Keratinocyte (primary cell): ENCODE data around the gene NGFR. TPM values are rescaled to one million over a fixed set of nuclear protein-coding genes. Genes with fewer than 3 reads are reported as not detected.

Source experiments
- DNase-seq: peaks from one replicate; pipeline ENCODE4 v3.0.0-alpha.2; 2011; ENCODE audit warnings: low read depth, missing footprints, low spot score
- FAIRE-seq: peaks from 2 replicates; lab custom pipeline; 2011; peaks lifted over from hg19 to GRCh38; lab: Jason Lieb, UNC
- H2AFZ ChIP-seq: 2 replicates; pipeline ENCODE4 v1.6.0; 2012; ENCODE audit warnings: low read length, control low read depth, inconsistent platforms; ENCODE audit not compliant: control insufficient read depth
- H3K27ac ChIP-seq: 2 replicates; pipeline ENCODE4 v1.5.1; 2011; ENCODE audit warnings: low read length; ENCODE audit not compliant: control insufficient read depth, insufficient read depth
- H3K27me3 ChIP-seq: 3 replicates; pipeline ENCODE4 v1.6.0; 2011; ENCODE audit warnings: low read length; ENCODE audit not compliant: control insufficient read depth, insufficient read depth; ENCODE audit errors: extremely low read depth
- H3K36me3 ChIP-seq, 2 experiments: 2 replicates in 1 of 2; 3 replicates in 1 of 2; pipeline ENCODE4 v1.5.1; 2011; ENCODE audit warnings: low read length in 2 of 2, mild to moderate bottlenecking in 1 of 2; ENCODE audit not compliant: control insufficient read depth in 2 of 2, insufficient read depth in 2 of 2; ENCODE audit errors: extremely low read depth in 1 of 2
- H3K4me1 ChIP-seq: 3 replicates; pipeline ENCODE4 v1.5.1; 2011; ENCODE audit warnings: low read length; ENCODE audit not compliant: control insufficient read depth, insufficient read depth; ENCODE audit errors: extremely low read depth
- H3K4me2 ChIP-seq: 3 replicates; pipeline ENCODE4 v1.6.0; 2011; ENCODE audit warnings: low read depth, low read length; ENCODE audit not compliant: control insufficient read depth, insufficient read depth; ENCODE audit errors: extremely low read depth
- H3K4me3 ChIP-seq, 3 experiments: fragments of 200-600 bp in 1 of 3; sonication (generic) in 1 of 3; 2 replicates in 2 of 3; 3 replicates in 1 of 3; pipeline ENCODE4 v1.5.1; 2011 to 2016; ENCODE audit warnings: low read length in 3 of 3, mild to moderate bottlenecking in 3 of 3, control low read depth in 2 of 3, inconsistent platforms in 1 of 3, low read depth in 1 of 3, mixed read lengths in 1 of 3, mixed run types in 1 of 3, moderate library complexity in 1 of 3; ENCODE audit not compliant: control insufficient read depth in 2 of 3, insufficient read depth in 2 of 3; ENCODE audit errors: extremely low read depth in 1 of 3
- H3K79me2 ChIP-seq: 2 replicates; pipeline ENCODE4 v1.6.0; 2012; ENCODE audit warnings: low read length; ENCODE audit not compliant: control insufficient read depth, insufficient read depth
- H3K9ac ChIP-seq: 3 replicates; pipeline ENCODE4 v1.6.0; 2011; ENCODE audit warnings: low read length; ENCODE audit not compliant: control insufficient read depth, insufficient read depth; ENCODE audit errors: extremely low read depth
- H3K9me1 ChIP-seq: 3 replicates; pipeline ENCODE4 v1.6.0; 2011; ENCODE audit warnings: low read length; ENCODE audit not compliant: control insufficient read depth, insufficient read depth; ENCODE audit errors: extremely low read depth
- H3K9me3 ChIP-seq: 2 replicates; pipeline ENCODE4 v1.5.1; 2012; ENCODE audit warnings: low read depth, low read length; ENCODE audit not compliant: control insufficient read depth
- H4K20me1 ChIP-seq: 3 replicates; pipeline ENCODE4 v1.6.0; 2011; ENCODE audit warnings: low read length; ENCODE audit not compliant: control insufficient read depth, insufficient read depth; ENCODE audit errors: extremely low read depth
- CTCF ChIP-seq, 3 experiments: IDR thresholded peaks in 1 of 3; conservative IDR thresholded peaks in 1 of 3; optimal IDR thresholded peaks in 1 of 3; 2 replicates in 2 of 3; 3 replicates in 1 of 3; pipeline versions ENCODE3 to v1.5.1; 2011; ENCODE audit warnings: low read length in 3 of 3, mild to moderate bottlenecking in 3 of 3, moderate library complexity in 2 of 3, control low read depth in 1 of 3, inconsistent platforms in 1 of 3; ENCODE audit not compliant: insufficient read depth in 2 of 3; ENCODE audit errors: extremely low read depth in 1 of 3
- EZH2 ChIP-seq: IDR thresholded peaks from one replicate; pipeline ENCODE4 v1.6.1; 2012; ENCODE audit warnings: inconsistent platforms, mild to moderate bottlenecking, low read length, moderate library complexity
- dilution Hi-C: fragments of 300-500 bp; cut with MboI; formaldehyde crosslinking; loops from one replicate; pipeline ENCODE4 v1.7.0; 2020; ENCODE audit warnings: low sequenced_read_pairs; ENCODE audit not compliant: extremely low pct_ligation_motif_present
- polyA plus RNA-seq, 5 experiments: library from polyadenylated mRNA; depleted of rRNA in 3 of 5; stranded (reverse) in 3 of 5; stranded (forward) in 1 of 5; unstranded in 1 of 5; fragments of >200 nt; gene quantifications; 1 replicate in 1 of 5; 2 replicates in 3 of 5; 3 replicates in 1 of 5; pipeline versions ENCODE4 v1.2.1 to v1.2.3, GENCODE V29; 2011 to 2012; ENCODE audit warnings: missing spikeins in 2 of 5, low read depth in 1 of 5, low replicate concordance in 1 of 5

The NGFR gene
- polyA plus RNA-seq, 1 donor (not counting 4 experiments of a cell fraction or from before 2014, with no cell fraction given), result 1.7 TPM

GRCh38 chr17:49548051-49548505, 53.0 kb downstream of the NGFR start:
- Histone ChIP-seq H3K79me2 (no peaks in the 10 kb centered on the region), H2AFZ (no peak overlapping the region)

GRCh38 chr17:49548506-49549310, 53.6 kb downstream of the NGFR start:
- no peaks in the 10 kb centered on the region for H3K79me2 ChIP-seq
- no peaks in the 10 kb centered on the region for H3K9me3 ChIP-seq
- dilution Hi-C loops, result no loop called here
- no peak overlapping the region for H2AFZ ChIP-seq
- no peak overlapping the region for H3K9ac ChIP-seq
- no peak overlapping the region for H3K27ac ChIP-seq
- TF ChIP-seq CTCF (optimal IDR thresholded peaks at IDR 0.05 in 1 of 3, IDR thresholded peaks at IDR 0.05 in 1 of 3, conservative IDR thresholded peaks at IDR 0.05 in 1 of 3; ENCODE audit: extremely low read depth in 1 of 3, insufficient read depth in 2 of 3, low read length in 3 of 3), result peak; percentile 68 to 88 (median 69)
- TF ChIP-seq EZH2, result no peak
- H3K4me2 ChIP-seq, result peak overlapping the region; percentile 8
- no peaks in the 10 kb centered on the region for H3K36me3 ChIP-seq
- no peak for DNase-seq
- peak; percentile 79 for FAIRE-seq
- no peak overlapping the region for H3K4me3 ChIP-seq
- H4K20me1 ChIP-seq, result no peaks in the 10 kb centered on the region
- no peaks in the 10 kb centered on the region for H3K9me1 ChIP-seq
- no peaks in the 10 kb centered on the region for H3K27me3 ChIP-seq
- H3K4me1 ChIP-seq, result peaks cover 18% of the 10 kb centered on the region

More at GRCh38 chr17:49548051-49548505, 53.0 kb downstream of the NGFR start:
- no peaks in the 10 kb centered on the region for H3K9me1 ChIP-seq
- H3K9ac ChIP-seq, result no peak overlapping the region
- DNase-seq (no peak), FAIRE-seq (no peak)
- no peak overlapping the region for H3K27ac ChIP-seq
- no peak overlapping the region for H3K4me2 ChIP-seq
- dilution Hi-C loops, result no loop called here
- H3K36me3 ChIP-seq, result no peaks in the 10 kb centered on the region
- H3K4me1 ChIP-seq, result peaks cover 23% of the 10 kb centered on the region
- no peaks in the 10 kb centered on the region for H4K20me1 ChIP-seq
- TF ChIP-seq CTCF (optimal IDR thresholded peaks at IDR 0.05 in 1 of 3, IDR thresholded peaks at IDR 0.05 in 1 of 3, conservative IDR thresholded peaks at IDR 0.05 in 1 of 3; ENCODE audit: extremely low read depth in 1 of 3, insufficient read depth in 2 of 3, low read length in 3 of 3), result no peak
- TF ChIP-seq EZH2, result no peak
- H3K4me3 ChIP-seq, result no peak overlapping the region
- no peaks in the 10 kb centered on the region for H3K9me3 ChIP-seq
- H3K27me3 ChIP-seq, result no peaks in the 10 kb centered on the region
